GM19463 (cell line): ENCODE data around the gene OGFR.

Experiments
- ATAC-seq: cut with Tn5 transposase; IDR thresholded peaks from one replicate; pipeline ENCODE4 v1.9.1; 2021; ENCODE audit warnings: mild to moderate bottlenecking, moderate library complexity; ENCODE audit not compliant: unreplicated experiment

Gene OGFR

DNA sequence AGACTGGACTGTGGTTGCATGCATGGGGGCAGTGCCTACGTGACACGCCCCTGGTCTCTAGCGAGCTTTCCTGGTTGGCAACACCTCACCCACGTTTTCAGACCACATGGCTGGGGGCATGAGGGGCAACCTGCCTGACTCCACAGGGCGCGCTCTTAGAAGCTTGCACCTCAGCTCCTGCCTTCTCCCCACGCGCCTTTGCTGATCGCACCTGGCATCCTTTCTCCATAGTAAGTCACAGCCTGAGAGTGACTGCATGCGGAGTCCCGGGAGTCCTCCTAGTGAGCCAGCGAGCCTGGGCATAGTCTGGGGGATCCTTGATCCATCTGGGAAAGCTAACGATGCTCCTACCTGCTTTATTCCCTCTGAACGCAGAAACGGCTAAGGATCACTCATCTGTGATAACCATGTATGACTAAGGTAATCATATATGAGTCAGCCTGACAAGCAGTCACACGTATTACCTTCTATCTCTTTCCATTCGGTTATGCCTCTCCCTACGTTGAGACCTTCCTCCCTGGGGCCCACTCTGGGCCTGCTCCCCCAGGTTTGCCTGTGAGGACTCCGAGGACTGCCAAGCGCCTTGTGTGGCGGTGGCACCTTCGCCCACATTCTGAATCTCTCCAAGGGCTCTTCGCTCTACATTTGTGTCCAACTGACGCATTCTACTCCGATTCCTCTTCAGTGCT lies 52.4 kb downstream of the OGFR start:
- ATAC-seq = no peak

DNA sequence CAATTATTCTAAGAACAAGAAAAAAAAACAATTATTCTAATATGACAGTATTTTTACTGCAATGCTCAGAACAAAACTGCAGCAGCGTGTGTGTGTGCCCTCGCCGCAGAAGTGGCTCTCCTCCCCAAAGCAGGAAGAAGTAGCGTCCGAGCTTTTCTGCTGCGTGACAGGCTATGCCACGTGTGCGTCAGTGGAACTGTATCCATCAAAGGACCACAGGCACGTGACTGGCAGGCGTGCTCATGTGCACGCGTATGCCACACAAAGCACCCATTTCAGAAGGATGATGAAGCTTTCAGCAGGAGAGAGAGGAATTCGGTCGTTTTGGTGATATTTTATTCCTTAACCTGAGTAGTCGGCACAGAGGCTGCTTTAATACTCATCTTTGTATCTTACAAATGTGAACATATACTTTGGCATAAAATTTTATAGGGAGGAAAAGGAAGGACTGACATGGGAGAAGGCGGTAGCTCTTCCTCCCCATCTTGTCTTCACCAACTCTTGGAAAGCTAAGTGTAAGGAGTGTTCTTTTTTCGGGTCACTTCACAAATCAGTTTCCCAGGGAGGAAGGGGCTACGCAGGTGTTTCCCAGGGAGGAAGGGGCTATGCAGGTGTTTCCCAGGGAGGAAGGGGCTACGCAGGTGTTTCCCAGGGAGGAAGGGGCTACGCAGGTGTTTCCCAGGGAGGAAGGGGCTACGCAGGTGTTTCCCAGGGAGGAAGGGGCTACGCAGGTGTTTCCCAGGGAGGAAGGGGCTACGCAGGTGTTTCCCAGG lies 53.6 kb downstream of the OGFR start:
- no peak for ATAC-seq

DNA sequence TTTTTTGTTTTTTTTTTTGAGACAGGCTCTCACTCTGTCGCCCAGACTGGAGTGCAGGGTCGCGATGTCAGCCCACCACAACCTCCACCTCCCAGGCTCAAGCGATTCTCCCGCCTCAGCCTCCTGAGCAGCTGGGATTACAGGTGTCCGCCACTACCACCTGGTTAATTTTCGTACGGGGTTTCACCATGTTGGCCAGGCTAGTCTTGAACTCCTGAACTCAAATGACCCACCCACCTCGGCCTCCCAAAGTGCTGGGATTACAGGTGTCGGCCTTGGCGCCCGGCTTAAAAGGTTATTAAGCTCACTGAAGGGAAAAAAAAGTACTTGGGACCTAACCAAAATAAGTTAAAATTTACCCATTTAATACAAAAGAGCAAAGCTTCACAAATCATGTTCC lies 55.1 kb downstream of the OGFR start:
- ATAC-seq = no peak

DNA sequence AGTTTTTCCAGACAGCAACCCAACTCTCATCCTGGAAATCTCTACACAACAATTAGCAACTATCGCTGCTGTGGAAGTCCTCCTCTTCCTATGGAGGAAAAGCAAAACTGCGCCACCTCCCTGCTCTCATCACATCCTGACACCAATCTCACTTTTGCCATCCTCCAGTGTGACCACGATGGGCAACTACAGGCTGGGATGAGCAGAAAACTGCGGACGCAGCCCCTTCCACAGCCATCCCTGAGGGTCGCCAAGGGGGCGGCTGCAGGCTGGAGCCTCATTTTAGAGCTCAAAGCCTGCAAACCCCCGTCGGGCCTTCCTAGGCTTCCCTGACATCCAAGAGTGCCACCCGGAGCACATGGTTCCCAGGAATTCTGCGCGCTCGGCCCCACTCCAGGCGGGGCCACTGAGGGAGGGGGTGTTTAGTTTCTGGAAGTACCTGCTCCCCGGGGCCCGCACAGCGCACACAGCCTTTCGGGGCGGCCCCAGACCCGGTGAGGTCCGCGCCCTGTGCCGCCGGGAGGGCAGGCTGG lies 55.8 kb downstream of the OGFR start:
- ATAC-seq = peak; percentile 8

DNA sequence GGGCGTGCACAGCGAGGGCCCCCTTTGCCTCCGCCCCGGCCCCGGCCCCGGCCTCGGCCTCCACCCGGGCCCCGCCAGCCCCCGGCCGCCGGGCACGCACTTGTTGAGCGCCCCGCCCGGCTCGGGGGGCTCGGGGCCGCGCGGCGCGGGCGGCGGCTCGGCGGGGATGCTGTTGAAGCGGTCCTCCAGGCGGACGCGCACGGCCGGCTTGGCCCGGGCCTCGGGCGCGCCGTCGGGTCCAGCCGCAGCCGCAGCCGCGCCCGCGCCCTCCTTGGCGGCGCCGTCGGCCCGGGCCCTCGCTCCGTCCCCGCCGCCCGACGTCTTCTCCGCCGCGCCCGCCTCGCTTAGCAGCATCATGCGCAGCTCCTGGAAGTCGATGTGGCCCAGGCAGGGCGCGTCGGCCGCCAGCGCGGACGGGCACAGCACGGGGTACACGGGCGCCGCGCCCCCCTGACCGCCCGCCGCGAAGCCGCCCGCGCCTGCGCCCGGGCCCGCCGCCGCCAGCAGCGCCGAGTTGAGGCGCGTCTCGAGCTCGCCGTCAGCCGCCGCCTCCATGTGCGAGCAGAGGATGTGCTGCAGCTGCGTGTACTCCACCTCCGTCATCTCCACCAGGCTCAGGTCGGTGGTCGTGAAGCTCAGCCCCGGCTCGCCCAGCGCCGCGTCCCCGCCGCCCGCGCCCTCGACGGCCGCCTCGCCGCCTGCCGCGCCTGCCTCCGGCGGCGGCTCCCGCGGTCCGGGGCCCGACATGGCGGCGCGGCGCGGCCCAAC lies 56.5 kb downstream of the OGFR start:
- peak; percentile 33 for ATAC-seq

DNA sequence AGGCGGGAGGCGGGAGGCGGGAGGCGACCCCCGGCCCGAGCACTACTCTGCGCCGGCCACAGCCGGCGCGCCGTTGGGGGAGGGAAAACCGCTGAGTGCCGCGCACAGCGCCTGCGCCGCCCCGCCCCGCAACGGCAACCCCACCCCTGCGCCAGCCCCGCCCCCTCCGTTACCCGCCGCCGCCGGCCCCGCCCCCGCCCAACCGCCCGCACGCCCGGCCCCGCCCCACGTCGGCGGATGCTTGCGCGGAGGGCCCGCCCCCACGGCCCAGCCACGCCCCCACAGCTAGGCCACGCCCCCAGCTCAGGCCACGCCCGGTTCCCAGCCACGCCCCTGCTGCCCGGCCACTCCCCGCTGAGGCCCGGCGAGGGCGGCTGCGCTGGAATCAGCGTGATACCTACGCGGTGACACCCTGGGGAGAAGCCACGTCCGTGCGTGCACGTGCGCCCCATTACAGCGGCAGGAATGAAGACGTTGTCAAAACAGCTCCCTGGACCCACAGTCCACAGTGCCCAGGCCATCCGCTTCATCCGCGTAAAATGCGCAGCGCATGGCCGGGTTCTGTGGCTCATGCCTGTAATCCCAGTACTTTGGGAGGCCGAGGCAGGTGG lies 57.2 kb downstream of the OGFR start, which contains the start of gene TCFL5:
Gene TCFL5, minus strand, starts transcription at position 97 of the 611 bp plus-strand sequence. CDS start 152 bp downstream, outside the sequence.
- ATAC-seq = peak; percentile 56
